ENCODE data around the gene HAUS3.
"Not testable (repeated sequence)": the region's sequence is repeated elsewhere in the genome, so short reads cannot be mapped to it uniquely, and the experiment has no call there.

Gene HAUS3

GRCh38 chr4:2220016-2220630, 21.8 kb downstream of the HAUS3 start:
- DNase-seq: peak in 46 of 56 donors; percentile 19 to 73 (median 44)

- no peak for DNase-seq
Measured at GRCh38 chr4:2219233-2219760, 22.6 kb downstream of the HAUS3 start.

GRCh38 chr4:2218436-2218835, 23.5 kb downstream of the HAUS3 start:
- no peak for DNase-seq

GRCh38 chr4:2217726-2218125, 24.2 kb downstream of the HAUS3 start:
- DNase-seq: no peak

GRCh38 chr4:2212831-2213230, 29.1 kb downstream of the HAUS3 start:
- no peak for DNase-seq

- DNase-seq: not testable (repeated sequence)
Measured at GRCh38 chr4:2202789-2203188, 39.1 kb downstream of the HAUS3 start.

GRCh38 chr4:2194496-2194895, 47.4 kb downstream of the HAUS3 start:
- DNase-seq: no peak

- no peak for DNase-seq
Measured at GRCh38 chr4:2193326-2193725, 48.6 kb downstream of the HAUS3 start.

- no peak for DNase-seq
Measured at GRCh38 chr4:2186865-2187172, 55.1 kb downstream of the HAUS3 start.

GRCh38 chr4:2186133-2186864, 55.6 kb downstream of the HAUS3 start:
- no peak for DNase-seq

GRCh38 chr4:2183394-2183793, 58.5 kb downstream of the HAUS3 start:
- no peak for DNase-seq

- no peak for DNase-seq
Measured at GRCh38 chr4:2182994-2183393, 58.9 kb downstream of the HAUS3 start.

GRCh38 chr4:2180410-2180809, 61.5 kb downstream of the HAUS3 start:
- no peak for DNase-seq

GRCh38 chr4:2179717-2180116, 62.2 kb downstream of the HAUS3 start:
- no peak for DNase-seq

- DNase-seq: no peak
Measured at GRCh38 chr4:2178986-2179385, 62.9 kb downstream of the HAUS3 start.
